Fibroblast of skin of abdomen (primary cell): ENCODE results near the gene UNKL.
A peak's percentile ranks its signal among the peaks of the same experiment; 100 is the strongest.

Experiments
- DNase-seq: peaks from one replicate; pipeline ENCODE4 v3.0.0-alpha.2; 2013

The UNKL gene

DNA sequence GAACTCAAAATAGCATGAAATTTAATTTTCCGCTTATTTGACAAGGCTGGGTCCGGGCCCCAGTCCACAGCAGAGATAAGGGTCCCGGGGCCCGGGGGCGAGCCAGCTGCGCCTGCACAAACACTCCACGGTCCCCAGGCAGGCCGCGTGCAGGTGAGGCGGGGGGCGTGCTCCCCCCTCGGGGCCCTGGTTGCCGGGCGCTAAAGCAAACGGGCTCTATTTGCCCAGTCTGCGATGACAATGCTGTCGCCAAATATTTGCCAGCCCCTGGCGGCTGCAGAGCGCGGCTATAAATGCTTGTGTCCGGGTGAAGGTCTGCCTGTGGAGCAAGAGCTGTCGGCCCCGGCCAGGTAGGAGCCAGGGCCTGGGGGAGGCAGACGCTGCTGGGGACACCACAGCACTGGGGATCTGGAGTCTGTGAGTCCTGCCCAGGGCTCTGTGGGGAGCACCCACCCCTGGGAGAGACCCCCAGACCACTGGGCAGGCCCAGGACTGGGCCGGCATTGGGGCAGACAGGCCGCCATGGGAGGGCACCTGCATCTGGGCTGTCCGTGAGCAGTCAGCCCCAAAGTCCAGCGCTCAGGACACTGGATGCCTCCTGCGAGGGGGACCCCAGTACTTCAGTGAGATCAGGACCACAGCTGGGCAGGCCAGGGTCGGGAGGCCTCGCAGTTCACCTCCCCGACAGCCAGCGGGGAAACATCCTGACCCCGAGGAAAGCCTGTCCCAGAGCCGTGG, 16.4 kb upstream of the UNKL start, which contains the start of gene PERCC1:
TSS of gene PERCC1 (plus strand) at position 320 of the 738 bp plus-strand sequence. CDS start 1,516 bp downstream, outside the sequence.
- DNase-seq = no peak

DNA sequence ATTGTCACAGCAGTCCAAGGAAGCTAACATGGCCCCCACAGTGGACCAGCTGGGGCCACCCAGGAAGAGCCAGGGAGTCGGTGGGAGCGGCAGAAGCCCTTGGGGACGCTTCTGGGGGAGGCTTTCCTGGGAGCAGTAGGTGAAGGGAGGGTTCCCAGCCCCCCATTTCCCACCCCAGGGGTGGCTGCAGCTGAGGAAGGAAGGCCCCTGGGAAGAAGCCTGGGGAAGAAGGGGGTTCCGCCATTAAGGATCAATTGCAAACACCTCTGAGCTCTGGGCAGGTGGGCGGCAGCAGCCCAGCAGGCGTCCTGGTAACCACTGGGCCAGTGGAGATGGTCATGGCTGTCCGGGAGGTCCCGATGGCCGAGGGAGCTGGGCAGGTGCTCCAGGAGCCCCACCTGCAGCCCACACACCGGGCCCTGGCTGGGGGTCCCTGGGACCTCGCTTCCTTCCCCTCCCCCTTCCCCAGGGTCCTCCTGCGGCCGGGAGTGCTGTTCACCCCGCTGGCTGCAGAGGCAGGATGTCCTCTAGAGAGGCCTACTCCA, 15.8 kb upstream of the UNKL start:
- no peak for DNase-seq

DNA sequence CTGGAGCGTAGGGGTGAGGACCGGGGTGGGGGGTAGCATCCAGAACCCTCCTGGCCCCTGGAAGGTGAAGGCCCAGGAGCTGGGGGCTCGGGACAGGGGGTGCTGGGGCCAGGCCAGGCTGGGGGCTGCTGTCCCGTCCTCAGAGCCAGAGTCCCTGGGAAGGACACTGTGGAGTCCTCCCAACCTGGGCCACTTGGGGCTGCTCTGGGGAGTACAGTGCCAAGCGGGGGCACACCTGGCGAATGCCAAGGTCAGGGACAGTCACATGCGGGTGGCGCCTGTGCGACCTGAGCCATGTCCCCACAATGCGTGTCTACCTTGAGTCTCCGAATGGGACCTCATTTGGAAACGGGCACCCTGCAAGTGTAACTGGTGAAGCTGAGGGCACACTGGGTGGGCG, 15.1 kb upstream of the UNKL start:
- no peak for DNase-seq

DNA sequence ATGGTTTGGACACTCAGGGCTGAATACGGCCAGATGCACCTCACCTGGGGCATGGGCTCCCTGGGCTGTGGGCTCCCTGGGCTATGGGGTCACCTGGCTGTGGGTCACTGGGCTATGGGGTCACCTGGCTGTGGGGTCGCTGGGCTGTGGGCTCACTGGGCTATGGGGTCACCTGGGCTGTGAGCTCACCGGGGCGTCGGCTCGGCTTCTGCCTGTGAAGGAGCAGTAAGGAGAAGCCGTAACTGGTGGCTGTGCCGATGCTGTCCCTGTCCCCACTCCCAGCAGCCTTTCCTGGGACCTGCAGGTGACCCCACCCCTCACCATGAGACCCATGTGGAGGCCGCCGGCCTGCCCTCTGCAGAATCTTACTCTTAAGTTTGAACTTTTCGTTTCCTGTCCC, 14.5 kb upstream of the UNKL start:
- no peak for DNase-seq

DNA sequence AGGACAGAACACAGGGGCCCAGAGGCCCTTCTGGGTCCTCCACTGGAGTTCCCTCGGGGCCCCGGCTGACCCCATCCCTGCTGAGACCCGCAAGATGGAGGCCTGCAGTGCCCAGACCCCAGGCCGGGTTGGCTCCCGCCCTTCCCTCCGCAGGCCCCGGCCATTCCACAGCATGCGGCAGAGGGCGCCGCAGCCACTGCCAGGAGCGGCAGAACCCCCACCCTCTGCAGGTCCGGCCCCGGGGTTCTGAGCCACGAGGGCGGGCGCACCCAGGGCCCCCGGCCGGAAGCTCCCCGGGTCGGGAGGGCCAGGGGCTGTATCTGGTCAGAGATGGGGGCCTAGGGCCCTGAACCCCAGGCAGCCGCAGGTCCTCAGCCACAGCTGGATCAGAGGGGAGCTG, 14.0 kb upstream of the UNKL start:
- DNase-seq = peak; percentile 10

DNA sequence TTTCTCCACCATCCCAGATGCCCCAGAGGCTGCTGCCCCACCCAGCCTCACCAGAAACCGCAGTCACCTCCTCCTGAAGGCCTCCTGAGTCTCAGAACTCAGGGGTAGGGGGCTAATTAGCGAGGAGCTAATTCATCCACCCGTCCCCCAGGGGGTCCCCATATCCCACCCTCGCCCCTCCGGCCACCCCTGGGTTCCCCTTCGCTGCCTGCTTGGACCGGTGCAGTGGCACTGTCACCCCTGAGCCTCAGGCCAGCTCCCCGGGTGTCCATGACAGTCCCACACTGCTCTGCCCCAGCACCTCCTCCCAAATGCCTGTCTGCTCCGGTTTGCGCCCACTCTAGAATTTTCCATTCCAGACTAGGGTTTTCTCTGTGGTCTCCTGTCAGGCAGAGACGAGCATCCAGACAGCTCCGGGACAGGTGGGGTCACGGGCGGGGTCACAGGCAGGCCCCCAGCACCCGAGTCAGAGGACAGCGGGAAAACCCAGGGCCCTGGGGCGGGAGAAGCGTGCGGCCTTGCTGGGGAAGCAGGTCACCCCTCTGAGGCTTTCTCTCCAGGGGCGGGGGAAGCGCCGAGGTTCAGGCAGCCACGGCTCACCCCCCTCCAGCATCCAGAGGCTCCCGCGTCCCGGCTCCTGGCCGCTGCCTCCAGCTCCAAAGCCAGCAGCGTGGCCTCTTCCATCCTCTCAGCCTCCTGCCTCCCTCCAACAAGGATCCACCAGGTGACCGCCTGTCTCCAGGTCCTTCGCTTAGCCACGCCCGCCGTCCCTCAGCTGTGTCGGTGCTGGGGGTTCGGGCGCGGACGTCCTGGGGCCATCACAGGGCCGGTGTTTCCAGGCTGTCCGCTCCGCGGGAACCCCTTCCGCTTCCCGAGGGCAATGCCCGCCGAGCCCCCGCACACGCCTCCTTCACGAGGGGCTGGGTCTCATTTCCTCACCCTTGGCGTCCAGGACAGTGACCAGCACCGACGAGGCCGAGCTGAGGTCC, 13.3 kb upstream of the UNKL start:
- DNase-seq = no peak

DNA sequence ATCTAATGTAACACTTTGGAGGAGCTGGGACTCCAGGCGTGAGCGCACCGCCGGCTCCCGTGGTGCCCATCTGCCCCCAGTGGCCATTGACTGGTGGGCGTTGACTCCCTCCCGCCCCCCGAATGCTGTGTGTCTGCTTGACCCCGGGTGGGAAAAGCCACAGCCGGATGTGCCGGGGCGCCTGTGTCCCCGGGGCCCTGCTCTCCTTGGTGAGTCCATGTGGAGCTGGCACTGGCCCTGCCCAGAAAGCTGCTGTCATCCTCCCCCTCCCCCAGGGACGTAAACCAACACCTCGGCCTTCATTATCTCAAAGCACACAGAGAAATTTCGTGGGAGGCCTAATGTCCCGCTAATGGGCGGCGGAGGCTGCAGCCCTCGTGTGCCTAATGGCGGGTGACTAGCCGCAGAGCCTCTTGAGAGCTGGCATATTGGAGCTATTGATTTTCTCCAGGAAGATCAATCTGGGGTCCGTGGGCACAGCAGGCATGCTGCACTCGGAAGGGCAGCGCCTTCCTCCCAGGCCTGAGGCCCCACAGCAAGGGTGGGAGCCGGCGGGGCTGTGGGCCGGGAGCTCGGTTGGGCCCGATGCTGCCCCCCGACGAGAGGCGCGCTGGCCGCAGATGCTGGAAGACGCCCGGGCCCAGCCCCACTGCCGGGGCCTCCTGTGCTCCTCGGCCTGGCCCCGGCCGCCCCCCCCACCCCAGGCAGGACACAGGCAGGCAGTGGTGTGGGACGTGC, 12.4 kb upstream of the UNKL start:
- DNase-seq = no peak

DNA sequence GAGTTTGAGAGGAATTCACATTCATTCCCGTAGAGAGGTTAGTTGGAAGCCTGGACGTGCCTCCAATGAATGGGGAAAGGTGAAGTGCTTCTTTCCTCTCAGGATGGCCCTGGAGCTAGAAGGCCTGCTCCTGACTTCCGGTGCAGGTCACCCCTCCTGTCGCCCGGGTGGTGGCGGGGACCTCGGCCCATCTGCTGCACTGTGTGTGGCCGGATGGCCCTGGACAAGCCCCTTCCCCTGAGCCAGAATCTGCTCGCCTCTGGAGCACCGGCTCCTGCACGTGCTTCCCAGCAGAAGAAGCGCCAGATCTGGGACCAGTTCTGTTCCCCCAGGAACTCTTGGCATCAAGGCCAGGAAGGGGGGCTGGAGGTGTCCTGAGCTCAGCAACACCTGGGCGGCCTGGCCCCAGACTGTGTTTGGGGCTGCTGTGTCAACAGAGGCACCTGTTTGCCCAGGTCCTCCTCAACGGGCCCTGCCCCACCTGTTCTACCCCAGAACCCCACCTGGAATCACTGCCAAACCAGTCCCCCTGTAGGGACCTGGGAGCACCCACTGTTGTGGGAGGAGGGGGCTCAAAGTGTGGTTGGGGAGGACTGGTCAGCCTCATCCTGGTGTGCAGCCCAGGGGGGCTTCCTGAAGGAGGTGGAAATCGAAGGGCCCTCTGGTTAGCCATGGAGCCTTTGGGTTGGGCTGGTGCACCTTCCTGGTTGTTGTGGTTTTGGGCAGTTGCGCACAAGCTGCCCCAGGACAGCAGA, 11.3 kb upstream of the UNKL start:
- no peak for DNase-seq

DNA sequence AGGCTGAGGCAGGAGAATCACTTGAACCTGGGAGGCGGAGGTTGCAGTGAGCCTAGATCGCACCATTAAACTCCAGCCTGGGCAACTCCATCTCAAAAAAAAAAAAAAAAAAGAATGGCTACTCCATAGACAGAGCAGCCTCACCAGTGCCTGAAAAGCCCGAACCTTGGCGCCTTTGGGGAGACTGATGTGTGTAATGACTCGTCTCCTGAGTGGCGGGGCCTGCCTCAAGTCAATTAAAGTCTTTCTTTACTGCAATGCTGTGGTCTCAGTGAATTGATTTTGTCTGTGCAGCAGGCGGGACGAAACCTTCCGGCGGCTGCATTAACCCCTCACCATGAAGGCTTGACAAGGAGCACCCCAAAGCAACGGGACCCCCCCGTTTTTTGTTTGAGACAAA, 9.5 kb upstream of the UNKL start:
- DNase-seq = no peak

DNA sequence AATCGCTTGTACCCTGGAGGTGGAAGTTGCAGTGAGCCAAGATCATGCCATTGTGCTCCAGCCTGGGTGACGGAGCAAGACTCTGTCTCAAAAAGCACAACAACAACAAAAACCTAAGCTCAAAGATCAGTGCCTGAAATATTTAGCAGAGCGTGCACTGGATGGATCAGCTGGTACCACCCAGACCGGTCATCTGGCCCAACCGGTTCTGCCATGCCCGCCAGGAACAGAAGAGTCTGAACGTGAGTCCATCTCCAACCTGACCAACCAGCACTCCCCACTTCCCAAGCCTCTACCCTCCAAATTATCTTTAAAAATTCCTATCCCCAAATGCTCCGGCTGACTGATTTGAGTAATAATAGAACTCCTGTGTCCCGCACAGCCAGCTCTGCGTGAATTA, 7.6 kb upstream of the UNKL start:
- no peak for DNase-seq

DNA sequence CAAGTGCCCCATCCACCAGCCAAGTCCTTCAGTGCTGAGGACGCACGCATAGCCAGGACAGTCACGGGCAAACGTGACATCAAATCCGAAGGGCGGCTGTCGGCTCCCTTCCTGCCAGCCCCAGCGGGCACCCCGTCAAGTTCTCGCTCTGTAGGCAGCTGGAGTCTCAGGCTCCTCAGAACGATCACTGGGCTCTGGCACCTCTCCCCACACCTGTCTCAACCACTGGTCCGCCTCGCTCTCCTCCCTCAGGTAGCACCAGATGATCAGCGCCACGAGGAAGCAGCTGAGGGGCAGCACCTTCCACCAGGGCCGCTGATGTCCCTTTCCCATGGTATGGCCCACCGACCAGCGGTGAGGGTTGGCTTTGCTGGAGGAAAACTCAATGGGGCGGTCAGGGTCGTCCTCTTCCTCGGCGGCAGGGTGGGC, 5.6 kb upstream of the UNKL start:
- DNase-seq = no peak

DNA sequence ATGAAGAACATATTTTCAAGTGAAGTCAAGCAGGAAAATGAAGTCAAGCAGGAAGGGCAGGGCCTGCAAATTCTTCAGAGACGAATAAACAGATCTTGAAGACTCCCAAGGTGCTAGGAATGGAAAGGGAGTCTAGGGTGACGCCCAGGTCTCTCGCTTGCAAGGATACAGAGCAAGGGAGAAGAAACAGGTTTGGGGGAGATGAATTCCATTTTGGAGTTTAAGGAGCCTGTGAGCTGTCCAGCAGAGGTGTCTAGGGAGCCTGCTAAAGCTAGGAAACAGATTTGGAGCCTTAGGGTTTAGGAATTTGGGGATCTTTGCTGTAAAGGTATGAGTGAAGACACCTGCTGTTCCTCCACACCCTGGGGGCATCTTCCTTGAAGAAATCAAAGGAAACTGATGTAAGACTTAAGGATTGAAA, 2.0 kb upstream of the UNKL start:
- no peak for DNase-seq

DNA sequence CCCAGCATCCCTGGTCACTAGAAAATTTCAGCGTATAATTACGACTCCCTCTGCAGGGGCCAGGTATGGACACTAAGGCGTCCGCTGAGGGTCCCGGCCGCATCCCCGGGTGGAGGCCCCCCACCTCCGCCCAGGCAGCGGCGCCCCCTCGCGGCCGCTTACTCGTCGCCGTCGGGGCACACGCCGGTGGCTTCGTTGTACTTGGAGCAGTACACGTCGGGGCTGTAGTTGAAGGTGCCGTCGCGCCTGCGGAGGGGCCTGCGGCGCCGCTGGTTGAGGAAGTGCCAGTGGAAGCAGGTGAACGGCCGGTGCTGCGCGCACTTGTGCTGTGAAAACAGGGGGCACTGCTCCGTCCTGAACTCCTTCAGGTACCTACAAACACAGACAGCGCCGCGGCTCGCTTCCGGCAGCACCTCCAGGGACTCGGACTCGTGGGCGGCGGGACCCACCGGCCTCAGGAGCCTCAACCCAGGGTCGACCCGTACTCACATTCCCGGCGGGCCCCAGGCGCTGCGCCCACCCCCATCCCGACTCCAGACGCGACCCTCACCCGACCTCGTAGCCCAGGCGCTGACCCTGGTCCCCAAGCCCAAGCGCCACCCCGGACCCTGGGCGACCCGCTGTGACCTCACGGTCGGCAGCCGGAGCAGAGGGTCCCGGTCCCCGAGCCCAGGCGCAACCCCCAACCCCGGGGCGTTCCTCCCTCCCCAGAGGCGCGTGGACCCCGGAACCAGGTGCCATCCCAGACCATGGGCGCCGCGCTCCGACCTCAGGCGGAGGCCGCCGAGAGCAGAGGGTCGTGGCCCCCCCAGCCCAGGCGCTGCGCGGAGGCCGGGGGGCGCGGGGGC, 596 bp downstream of the UNKL start:
- peak; percentile 43 for DNase-seq

DNA sequence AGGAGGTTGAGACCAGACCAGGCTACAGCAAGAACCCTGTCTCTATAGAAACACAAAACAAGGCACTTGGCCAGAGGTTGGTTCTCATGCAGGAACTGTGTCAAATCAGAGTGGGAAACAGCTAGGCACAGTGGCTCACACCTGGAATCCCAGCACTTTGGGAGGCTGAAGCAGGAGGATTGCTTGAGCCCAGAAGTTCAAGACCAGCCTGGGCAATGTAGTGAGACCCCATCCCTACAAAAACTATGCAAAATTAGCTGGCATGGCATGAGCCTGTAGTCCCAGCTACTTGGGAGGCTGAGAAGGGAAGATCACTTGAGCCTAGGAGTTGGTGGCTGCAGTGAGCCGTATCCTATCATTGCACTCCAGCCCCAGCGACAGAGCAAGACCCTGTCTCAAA, 1.7 kb downstream of the UNKL start:
- no peak for DNase-seq

DNA sequence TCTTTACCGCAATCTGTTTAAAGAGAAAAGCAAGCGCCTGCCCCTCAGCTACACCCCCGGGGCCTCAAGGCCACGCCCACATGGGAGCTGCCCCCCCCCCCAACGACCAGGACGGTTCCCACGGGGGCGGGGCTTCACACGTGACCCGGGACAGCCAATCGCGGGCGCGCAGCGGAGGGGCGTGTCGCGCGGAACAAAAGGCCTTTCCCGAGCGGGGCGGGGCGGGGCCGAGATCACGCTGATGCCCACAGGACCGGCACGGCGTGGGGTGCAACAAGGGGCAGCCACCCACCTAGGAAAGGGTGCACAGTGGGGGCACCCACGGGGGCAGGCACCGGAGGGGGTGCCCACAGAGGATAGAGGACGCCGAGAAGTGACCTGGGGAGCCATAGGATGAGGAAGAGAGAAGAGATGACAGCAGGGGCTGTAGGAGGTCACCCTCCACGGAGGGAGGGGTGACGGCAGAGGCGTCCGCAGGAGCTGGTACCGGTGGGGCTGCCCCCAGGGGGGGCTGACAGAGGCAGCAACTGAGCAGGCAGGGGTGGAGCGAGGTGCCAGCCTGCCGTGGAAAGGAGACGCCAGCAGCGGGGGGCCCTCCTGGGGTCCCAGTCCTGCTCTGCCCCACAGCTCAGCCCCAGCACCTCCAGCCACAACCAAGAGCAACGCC, 6.2 kb downstream of the UNKL start:
- peak; percentile 87 for DNase-seq

DNA sequence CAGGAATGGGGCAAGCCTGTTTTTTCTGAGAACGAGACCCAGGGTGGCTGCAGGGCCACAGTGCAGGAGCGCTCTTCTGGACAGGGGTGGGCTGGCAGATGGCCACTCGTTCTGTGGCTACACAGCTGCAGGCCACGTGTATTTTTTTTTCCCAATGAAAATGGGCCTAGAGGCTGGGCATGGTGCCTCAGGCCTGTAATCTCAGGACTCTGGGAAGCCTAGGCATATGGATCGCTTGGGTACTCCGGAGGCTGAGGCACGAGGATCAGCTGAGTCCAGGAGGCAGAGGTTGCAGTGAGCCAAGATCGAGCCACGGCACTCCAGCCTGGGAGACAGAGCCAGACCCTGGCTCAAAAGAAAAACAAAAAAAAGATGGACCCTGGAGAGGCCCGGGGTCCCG, 6.8 kb downstream of the UNKL start:
- DNase-seq = peak; percentile 26

DNA sequence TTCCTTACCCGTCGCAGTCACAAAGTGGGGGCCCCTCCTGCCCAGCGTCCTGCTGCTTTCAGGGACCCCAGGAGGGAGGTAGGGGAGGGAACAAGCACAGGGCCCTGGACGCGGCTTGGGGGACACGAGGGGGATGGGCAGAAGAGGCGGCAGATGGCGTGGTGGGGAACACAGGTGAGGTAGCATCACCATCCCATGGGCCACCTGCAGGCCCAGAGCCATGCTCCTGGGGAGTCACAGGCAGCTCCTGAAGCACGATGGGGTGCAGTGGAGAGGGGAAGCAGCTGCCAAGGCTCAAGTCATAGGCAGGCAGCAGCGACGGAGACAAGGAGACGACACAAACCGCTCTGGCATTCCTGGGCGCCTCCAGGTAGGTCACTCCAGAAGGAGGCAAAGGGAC, 10.8 kb downstream of the UNKL start:
- DNase-seq = no peak

DNA sequence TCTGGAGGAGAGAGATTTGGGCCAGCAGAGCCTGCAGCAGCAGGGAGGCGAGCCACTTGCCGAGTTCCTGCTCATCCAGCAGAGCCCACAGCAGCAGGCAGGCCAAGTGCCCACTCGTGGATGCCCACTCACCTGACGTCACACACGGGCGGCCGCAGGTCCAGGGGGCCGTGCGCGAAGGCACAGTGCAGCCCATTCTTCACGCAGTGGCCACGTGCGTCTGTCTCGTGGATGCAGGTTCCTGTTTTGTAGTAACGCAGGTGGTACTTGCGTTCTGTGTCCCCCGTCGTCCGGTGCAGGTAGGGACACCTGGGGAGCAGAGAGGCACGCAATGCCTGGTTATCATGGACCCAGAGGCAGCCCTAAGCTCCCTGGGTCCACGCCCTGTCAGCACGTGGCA, 11.5 kb downstream of the UNKL start:
- DNase-seq = no peak

DNA sequence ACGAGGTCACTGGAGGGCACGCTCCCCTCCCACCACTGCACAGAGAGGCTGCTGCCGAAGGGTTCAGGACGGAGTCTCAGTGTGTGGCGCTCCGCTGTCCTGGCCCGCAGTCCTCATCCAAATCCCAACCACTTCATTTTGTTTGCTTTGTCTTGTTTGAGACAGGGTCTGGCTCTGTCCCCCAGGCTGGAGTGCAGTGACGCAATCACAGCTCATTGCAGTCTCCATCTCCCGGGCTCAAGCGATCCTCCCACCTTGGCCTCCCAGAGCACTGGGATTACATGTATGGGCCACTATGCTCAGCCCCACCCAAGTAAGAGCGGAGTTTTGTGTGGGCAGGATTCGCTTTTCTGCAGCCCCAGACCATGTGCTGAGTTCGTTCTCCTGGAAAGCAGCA, 12.7 kb downstream of the UNKL start:
- DNase-seq = no peak

DNA sequence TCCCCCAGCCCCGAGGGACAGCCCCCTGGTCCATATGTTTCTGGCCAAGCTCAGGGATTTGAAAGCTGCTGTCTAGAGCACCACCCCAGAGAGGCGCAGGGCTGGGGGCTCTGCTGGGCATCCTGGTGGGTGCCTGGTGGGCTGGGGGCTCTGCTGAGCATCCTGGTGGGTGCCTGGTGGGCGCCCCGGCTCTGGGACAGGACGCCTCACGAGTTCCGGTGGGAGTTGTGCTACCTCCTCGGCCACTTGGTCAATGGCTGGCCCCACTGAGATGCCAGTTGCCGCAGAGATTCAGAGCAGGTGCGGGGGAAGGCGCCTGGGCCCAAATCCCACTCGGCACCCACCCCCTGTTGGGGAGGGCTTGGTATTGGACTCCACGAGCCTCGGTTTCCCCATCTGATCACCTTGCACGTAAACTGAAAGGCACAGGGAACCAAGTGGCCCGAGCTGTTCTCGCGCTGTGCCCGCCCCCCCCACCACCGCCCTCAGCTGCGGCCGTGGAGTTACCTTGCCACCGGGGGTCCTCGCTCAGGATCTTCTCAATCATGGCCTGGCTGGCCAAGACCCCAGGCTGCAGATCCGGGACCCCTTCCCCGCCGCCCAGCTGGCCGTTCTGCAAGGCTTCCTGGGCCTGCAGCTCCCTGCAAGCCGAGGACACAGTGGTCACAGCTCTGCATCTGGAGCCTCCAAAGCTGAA, 13.3 kb downstream of the UNKL start:
- DNase-seq = no peak
